ENCODE measurements around the gene DECR2.

DNA sequence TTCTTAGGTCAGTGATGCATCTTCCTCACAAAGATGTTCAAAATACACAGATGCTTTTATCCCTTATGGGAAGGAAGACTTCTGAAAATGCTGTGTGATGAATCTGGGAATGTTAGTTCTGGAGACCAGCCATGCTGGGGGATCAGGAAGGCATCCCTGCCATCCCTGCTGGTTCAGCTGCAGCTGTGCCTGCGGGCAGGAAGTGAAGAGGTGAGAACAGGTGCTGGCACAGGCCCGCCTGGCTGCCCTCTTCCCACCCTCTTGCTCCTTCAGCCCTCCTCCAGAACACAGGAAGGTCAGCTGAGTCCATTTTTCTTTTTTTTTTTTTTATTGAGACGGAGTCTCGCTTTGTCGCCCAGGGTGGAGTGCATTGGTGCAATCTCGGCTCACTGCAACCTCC, 38.9 kb downstream of the DECR2 start:
- no peak for TF ChIP-seq OSR1 (CRISPR knock-in tag; IDR thresholded peaks at IDR 0.05)
- TF ChIP-seq TOX (CRISPR knock-in tag; IDR thresholded peaks at IDR 0.05; ENCODE audit: borderline replicate concordance): no peak
- TF ChIP-seq, protein P1, sequence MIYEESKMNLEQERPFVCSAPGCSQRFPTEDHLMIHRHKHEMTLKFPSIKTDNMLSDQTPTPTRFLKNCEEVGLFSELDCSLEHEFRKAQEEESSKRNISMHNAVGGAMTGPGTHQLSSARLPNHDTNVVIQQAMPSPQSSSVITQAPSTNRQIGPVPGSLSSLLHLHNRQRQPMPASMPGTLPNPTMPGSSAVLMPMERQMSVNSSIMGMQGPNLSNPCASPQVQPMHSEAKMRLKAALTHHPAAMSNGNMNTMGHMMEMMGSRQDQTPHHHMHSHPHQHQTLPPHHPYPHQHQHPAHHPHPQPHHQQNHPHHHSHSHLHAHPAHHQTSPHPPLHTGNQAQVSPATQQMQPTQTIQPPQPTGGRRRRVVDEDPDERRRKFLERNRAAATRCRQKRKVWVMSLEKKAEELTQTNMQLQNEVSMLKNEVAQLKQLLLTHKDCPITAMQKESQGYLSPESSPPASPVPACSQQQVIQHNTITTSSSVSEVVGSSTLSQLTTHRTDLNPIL (CRISPR knock-in tag; IDR thresholded peaks at IDR 0.05; ENCODE audit: low read depth): no peak
- TF ChIP-seq ZFP30 (CRISPR knock-in tag; IDR thresholded peaks at IDR 0.05): no peak
- TF ChIP-seq ISL1 (CRISPR knock-in tag; IDR thresholded peaks at IDR 0.05): no peak
- TF ChIP-seq PPARA (CRISPR knock-in tag; IDR thresholded peaks at IDR 0.05; ENCODE audit: borderline replicate concordance): no peak

Measured in SK-N-SH treated with all-trans-retinoic acid at 6 μM for 48 hours (cell line).